22Rv1 (cell line): ENCODE data around the gene POLA1.

Experiments
- H3K27ac ChIP-seq: fragments of 450-650 bp; 2 replicates; pipeline ENCODE4 v1.5.1; 2017
- ZFX ChIP-seq: fragments of 450-650 bp; IDR thresholded peaks from 2 replicates; pipeline ENCODE4 v1.6.1; 2017; ENCODE audit warnings: antibody characterized with exemption, borderline replicate concordance
- TF ChIP-seq, protein P1 (sequence below): fragments of 450-650 bp; IDR thresholded peaks from 2 replicates; pipeline ENCODE4 v1.5.1; 2017; ENCODE audit warnings: mild to moderate bottlenecking

POLA1 gene

DNA sequence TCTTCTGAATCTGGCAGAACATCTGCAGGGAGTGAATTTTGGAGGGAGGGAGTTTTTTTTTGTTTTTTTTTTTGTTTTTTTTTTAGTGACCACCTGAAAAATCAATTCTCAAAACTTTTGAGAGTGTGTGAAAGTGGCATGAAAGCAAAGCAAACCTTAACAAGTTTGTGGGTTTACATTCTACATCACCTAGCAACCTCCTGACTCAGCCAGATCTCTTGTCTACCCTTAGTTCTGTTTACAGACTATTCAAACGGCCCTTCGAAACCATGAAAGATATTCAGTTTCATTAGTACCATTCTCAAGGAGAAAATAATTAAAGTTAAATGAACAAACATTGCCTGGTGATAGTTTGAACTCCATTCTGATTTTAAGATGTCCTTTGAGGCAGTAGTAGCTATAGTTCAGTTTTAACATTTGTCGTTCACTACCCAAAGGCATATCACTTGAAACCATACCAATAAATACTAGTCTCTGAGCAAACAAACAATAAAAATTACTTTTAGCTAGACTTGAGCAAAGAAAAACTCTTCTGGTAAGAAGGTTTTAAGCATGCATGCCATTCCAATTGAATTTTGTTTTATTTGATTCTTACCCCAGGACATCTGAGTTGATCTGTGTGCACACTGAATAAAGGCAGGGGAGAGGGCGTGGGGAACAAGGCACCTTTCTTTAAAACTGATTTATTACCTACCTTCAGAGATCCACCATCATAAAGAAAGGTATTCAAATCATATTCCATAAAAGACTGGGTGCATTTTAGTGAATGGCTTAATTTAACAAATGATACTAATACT lies 184.3 kb downstream of the POLA1 start:
- 0 out of 2 replicates have a peak overlapping the region, but pooled peaks have one; percentile 12 for H3K27ac ChIP-seq

DNA sequence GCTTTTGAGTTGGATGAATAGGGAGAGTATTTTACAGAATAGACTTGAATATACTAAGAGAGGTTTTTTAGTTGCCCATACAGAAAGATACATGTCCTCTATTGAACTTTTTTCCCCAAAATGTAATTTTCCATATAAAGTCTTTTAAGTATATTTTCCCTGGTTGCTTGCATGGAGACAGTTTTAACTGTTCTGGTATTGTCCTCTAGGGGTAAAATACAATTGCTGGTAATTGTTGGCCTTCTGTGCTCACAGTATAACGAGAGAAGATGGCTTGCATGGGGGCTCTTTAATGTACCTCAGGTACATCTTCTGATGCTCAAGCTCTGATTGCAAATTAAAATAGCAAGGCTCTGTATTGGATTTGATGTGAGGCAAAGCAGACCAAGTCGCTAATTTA lies 186.0 kb downstream of the POLA1 start:
- TF ChIP-seq, protein P1, sequence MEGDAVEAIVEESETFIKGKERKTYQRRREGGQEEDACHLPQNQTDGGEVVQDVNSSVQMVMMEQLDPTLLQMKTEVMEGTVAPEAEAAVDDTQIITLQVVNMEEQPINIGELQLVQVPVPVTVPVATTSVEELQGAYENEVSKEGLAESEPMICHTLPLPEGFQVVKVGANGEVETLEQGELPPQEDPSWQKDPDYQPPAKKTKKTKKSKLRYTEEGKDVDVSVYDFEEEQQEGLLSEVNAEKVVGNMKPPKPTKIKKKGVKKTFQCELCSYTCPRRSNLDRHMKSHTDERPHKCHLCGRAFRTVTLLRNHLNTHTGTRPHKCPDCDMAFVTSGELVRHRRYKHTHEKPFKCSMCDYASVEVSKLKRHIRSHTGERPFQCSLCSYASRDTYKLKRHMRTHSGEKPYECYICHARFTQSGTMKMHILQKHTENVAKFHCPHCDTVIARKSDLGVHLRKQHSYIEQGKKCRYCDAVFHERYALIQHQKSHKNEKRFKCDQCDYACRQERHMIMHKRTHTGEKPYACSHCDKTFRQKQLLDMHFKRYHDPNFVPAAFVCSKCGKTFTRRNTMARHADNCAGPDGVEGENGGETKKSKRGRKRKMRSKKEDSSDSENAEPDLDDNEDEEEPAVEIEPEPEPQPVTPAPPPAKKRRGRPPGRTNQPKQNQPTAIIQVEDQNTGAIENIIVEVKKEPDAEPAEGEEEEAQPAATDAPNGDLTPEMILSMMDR = no peak
- TF ChIP-seq ZFX = no peak
- H3K27ac ChIP-seq = no peak overlapping the region

More for the DNA sequence above, 184.3 kb downstream of the POLA1 start:
- TF ChIP-seq, protein P1 = no peak
- no peak for TF ChIP-seq ZFX

DNA sequence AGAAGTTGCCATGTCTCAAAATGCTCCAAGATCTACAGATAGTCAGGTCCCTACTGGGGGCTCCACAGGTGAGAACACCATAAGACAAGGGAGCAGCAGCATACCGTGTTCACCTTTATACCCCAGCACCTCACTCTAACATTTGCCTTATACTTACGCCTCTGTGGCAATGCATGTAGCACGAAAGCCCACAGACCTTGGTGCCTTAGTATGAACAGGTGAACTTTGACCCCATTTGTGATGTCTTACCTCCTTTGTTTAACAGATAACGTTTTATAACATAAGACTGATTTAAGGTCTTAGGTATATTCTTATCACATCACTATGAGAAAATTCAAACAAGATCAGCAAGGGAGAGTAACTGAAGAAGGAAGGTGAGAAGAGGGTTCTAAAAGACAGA lies 193.2 kb downstream of the POLA1 start:
- TF ChIP-seq, protein P1 = no peak
- no peak for TF ChIP-seq ZFX
- no peak overlapping the region for H3K27ac ChIP-seq

DNA sequence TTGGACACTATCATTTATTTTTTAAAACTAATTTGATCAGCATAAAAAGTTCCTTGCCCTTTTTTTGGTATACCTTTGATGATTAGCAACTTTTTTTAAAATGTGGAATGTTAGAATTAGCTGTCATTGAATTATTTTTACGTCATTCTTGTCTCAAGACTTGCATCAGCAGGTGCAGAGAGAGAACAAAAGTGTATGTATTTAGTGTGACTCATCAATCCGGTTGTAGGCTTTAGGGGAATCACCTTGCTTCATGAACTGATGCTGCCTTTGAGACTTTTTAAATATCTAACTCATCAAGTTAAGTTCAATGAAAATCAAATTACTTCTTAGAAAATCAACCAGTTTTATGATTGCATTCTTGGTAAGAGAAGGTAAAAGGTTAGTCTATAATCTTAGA lies 197.0 kb downstream of the POLA1 start:
- TF ChIP-seq, protein P1 = no peak
- TF ChIP-seq ZFX = no peak
- H3K27ac ChIP-seq = no peak overlapping the region

DNA sequence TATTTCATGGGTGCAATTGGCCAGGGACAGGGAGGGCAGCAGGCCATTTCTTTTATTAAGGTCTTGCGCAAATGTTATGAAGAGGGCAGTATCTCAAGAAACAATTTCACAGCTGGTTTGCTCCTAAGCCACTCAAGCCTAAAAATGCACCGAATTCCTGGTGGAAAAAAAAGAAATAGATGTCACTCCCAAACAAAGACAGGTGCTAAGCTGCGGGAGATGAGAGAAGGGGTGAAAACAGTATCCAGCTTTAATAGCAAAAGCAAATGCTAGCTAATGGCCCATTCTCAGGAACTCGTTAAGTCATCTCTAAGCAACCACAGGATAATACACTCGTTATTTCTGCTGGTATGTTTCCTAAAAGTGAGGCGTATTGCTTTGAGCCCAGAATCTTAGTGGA lies 205.7 kb downstream of the POLA1 start:
- TF ChIP-seq ZFX = no peak
- TF ChIP-seq, protein P1 = no peak

DNA sequence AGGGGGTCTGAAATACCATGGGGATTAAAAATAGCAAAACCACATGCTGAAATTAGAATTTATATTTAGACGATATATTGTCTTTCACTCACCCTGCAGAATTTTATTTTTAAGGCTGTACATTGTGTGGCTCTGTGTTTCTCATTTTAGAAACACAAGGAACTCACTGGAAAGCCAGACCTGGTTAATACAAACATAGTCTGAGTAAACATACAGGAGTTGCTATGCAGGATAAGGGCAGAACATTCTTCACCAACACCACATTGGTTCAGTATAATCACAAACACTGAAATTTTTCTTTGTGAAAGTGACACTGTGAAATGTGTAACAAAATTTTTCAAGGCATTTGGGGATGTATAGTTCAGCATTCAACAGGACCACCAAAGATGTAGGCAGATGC lies 206.5 kb downstream of the POLA1 start:
- H3K27ac ChIP-seq = no peak overlapping the region
- no peak for TF ChIP-seq ZFX
- TF ChIP-seq, protein P1 = no peak

More for the DNA sequence above, 205.7 kb downstream of the POLA1 start:
- no peak overlapping the region for H3K27ac ChIP-seq

DNA sequence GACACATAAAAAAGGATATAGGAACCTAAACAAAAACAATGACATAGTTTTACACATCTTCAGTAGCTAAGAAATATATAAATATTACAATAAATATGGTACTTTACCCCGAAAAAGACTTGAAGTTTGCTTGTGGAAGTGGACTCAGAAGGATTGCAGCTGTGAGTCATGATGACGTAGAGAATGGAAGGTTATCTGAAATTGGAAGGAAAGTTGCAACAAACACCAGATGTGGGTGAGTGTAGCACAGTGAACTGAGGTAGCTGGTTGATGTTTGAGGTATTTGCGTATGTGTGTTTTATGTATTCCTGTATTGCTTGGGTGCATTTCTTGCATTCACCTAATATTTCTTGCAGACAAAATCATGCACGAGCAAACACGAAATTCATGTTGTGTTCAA lies 209.1 kb downstream of the POLA1 start:
- no peak overlapping the region for H3K27ac ChIP-seq

DNA sequence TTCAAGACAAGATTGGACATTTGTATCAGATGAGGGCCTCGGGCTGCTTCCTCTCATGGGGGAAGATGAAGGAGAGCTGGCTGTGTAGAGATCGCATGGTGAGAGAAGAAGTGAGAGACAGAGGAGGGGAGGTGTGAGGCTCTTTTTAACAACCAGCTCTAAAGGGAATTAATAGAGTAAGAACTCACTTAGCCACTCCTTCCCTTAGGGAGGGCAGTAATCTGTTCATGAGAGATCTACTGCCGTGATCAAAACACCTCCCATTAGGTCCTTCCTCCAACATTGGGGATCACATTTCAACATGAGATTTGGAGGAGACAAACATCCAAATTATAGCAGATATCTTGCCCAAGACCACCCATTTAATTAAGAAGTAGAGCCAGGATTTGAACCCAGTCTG lies 225.0 kb downstream of the POLA1 start:
- no peak for TF ChIP-seq ZFX
- TF ChIP-seq, protein P1 = no peak
- no peak overlapping the region for H3K27ac ChIP-seq

More for the DNA sequence above, 209.1 kb downstream of the POLA1 start:
- no peak for TF ChIP-seq ZFX
